G401.6 (cell line): ENCODE data around the gene ARID3B.
A peak's percentile ranks its signal among the peaks of the same experiment; 100 is the strongest.
"Not testable (repeated sequence)": the region's sequence is repeated elsewhere in the genome, so short reads cannot be mapped to it uniquely, and the experiment has no call there.

Experiments
- FAIRE-seq: peaks from 2 replicates; lab custom pipeline; 2012; peaks lifted over from hg19 to GRCh38; lab: Jason Lieb, UNC

ARID3B gene

GRCh38 chr15:74624020-74624602, 83.1 kb downstream of the ARID3B start:
- no peak for FAIRE-seq

GRCh38 chr15:74625693-74626092, 84.7 kb downstream of the ARID3B start:
- no peak for FAIRE-seq

GRCh38 chr15:74626336-74626735, 85.3 kb downstream of the ARID3B start:
- FAIRE-seq: no peak

GRCh38 chr15:74626752-74627692, 86.0 kb downstream of the ARID3B start:
- no peak for FAIRE-seq

- no peak for FAIRE-seq
These were observed 86.7 kb downstream of the ARID3B start for GRCh38 chr15:74627766-74628165.

- no peak for FAIRE-seq
These were observed 87.2 kb downstream of the ARID3B start for GRCh38 chr15:74628199-74628598.

- no peak for FAIRE-seq
These were observed 87.9 kb downstream of the ARID3B start for GRCh38 chr15:74628949-74629348.

GRCh38 chr15:74629696-74630095, 88.7 kb downstream of the ARID3B start:
- not testable (repeated sequence) for FAIRE-seq

GRCh38 chr15:74630284-74631086, 89.5 kb downstream of the ARID3B start:
- no peak for FAIRE-seq

- no peak for FAIRE-seq
These were observed 90.0 kb downstream of the ARID3B start for GRCh38 chr15:74631087-74631385.

GRCh38 chr15:74631408-74631807, 90.4 kb downstream of the ARID3B start:
- FAIRE-seq: no peak

- FAIRE-seq: no peak
These were observed 91.0 kb downstream of the ARID3B start for GRCh38 chr15:74631935-74632560.

- no peak for FAIRE-seq
These were observed 91.6 kb downstream of the ARID3B start for GRCh38 chr15:74632601-74633000.

- FAIRE-seq: no peak
These were observed 92.8 kb downstream of the ARID3B start for GRCh38 chr15:74633781-74634180.

GRCh38 chr15:74635228-74635627, 94.2 kb downstream of the ARID3B start:
- FAIRE-seq: peak; percentile 55

GRCh38 chr15:74636984-74637383, 96.0 kb downstream of the ARID3B start:
- FAIRE-seq: no peak

GRCh38 chr15:74641151-74641550, 100.1 kb downstream of the ARID3B start:
- FAIRE-seq: no peak

- no peak for FAIRE-seq
These were observed 101.3 kb downstream of the ARID3B start for GRCh38 chr15:74642348-74642733.

- no peak for FAIRE-seq
These were observed 102.0 kb downstream of the ARID3B start for GRCh38 chr15:74642734-74643664.

- no peak for FAIRE-seq
These were observed 102.7 kb downstream of the ARID3B start for GRCh38 chr15:74643665-74644204.

GRCh38 chr15:74646480-74646879, 105.5 kb downstream of the ARID3B start:
- no peak for FAIRE-seq
